Adrenal gland (tissue), 12 donors: ENCODE measurements around the gene B9D2. TPM values are rescaled to one million over a fixed set of nuclear protein-coding genes. Genes with fewer than 3 reads are reported as not detected.
A peak's percentile ranks its signal among the peaks of the same experiment; 100 is the strongest.

Experiments
- DNase-seq, 7 donors: peaks; one replicate each; pipeline ENCODE4 v3.0.0-alpha.2; 2019 to 2020
- H3K27ac ChIP-seq, 5 donors: fragments of 200-600 bp; sonication (generic) in 4 of 5; 1 replicate in 3 of 5; 2 replicates in 2 of 5; pipeline versions ENCODE4 v1.5.1 to v1.8.0; 2016 to 2020; ENCODE audit warnings: mild to moderate bottlenecking in 1 of 5
- H3K27me3 ChIP-seq: fragments of 200-600 bp; 2 replicates; pipeline ENCODE4 v1.8.0; 2021
- H3K36me3 ChIP-seq, 2 donors: fragments of 200-600 bp; replicated peaks in 1 of 2; 1 replicate in 1 of 2; 2 replicates in 1 of 2; pipeline versions ENCODE4 v1.5.1 to v1.8.0; 2018 to 2022
- H3K4me1 ChIP-seq, 2 donors: fragments of 200-600 bp; replicated peaks in 1 of 2; 1 replicate in 1 of 2; 2 replicates in 1 of 2; pipeline versions ENCODE4 v1.5.1 to v1.8.0; 2018 to 2021
- H3K4me3 ChIP-seq, 4 donors: fragments of 200-600 bp; sonication (generic) in 3 of 4; one replicate each; pipeline ENCODE4 v1.5.1; 2016 to 2018
- H3K9me3 ChIP-seq, 3 donors: fragments of 200-600 bp; sonication (generic) in 1 of 3; replicated peaks in 1 of 3; 1 replicate in 2 of 3; 2 replicates in 1 of 3; pipeline versions ENCODE4 v1.5.1 to v1.8.0; 2016 to 2021
- POLR2A ChIP-seq, 2 donors: fragments of 450-650 bp; IDR thresholded peaks; one replicate each; pipeline ENCODE4 v1.6.1; 2017; ENCODE audit warnings: antibody characterized with exemption in 2 of 2, mild to moderate bottlenecking in 2 of 2, moderate library complexity in 1 of 2
- WGBS, 4 donors: extraction: QIAGEN DNeasy Blood & Tissue Kit in 2 of 4; methylation state at CpG; one replicate each; pipeline versions ENCODE4 v1.1.5 to v1.1.7; 2013 to 2017; 5-methylcytosine and 5-hydroxymethylcytosine counted together
- intact Hi-C, 2 donors: fragments of 100-400 bp; cut with DNase I; formaldehyde crosslinking; loops; one replicate each; pipeline versions ENCODE4 v1.14.1 to v1.15.0; 2022 to 2023
- polyA plus RNA-seq, 3 donors: library from polyadenylated mRNA; stranded (reverse); fragments of 200-250 nt in 2 of 3; fragments of 350-450 nt in 1 of 3; fragmentation: Illumina TruSeq in 1 of 3; extraction: RNeasy Lipid Tissue Mini Kit (QIAGEN cat#74804) in 1 of 3; gene quantifications; one replicate each; pipeline ENCODE4 v1.2.3, GENCODE V29; 2013 to 2014
- total RNA-seq, 9 donors: library from RNA; depleted of rRNA in 4 of 9; stranded (reverse); fragments of >200 nt in 4 of 9; fragments of 120-200 nt in 1 of 9; fragmentation: NEBNext Ultra II Directional in 1 of 9; extraction: Animal tissue kit (Norgen Biotek cat#: 25700) in 1 of 9; gene quantifications; one replicate each; pipeline versions ENCODE4 v1.1.0 to v1.2.4, GENCODE V29; 2013 to 2023
- TF ChIP-seq, protein P1 (sequence below), 6 experiments: fragments of 450-650 bp in 4 of 6; fragments of 200-600 bp in 2 of 6; sonication (generic) in 1 of 6; IDR thresholded peaks; 1 replicate in 5 of 6; 2 replicates in 1 of 6; pipeline versions ENCODE4 v1.5.1 to v1.8.0; 2016 to 2021; ENCODE audit warnings: antibody characterized with exemption in 6 of 6, mild to moderate bottlenecking in 2 of 6, moderate library complexity in 1 of 6
- donor health status: healthy with polysubstance abuse.
- donor health status: Bipolar disorder and iron deficiency.
- donor health status: DM: yes; HTN: yes; CAD: no.
- donor health status: DM: no; HTN: no; CAD: no.
- donor health status: DM: no; HTN: no; CAD: no.
- donor health status: DM: yes; HTN: yes; CAD: no.

The B9D2 gene
- total and polyA plus RNA-seq, 12 donors, result 2.7 to 16.8 (median 10.8) TPM

DNA sequence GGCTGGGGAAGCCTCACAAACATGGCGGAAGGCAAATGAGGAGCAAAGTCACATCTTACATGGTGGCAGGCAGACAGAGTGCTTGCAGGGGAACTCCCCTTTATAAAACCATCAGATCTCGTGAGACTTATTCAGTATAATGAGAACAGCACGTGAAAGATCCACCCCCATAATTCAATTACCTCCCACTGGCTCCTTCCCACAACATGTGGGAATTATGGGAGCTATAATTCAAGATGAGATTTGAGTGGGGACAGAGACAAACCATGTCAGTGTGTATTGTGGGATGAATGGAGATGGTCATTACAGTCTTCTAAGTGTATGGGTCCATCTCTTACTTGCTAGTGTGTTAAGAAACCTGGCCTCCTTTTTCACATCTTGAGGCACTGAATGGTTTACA is 38.1 kb upstream of the B9D2 start:
- DNase-seq, result no peak
- Histone ChIP-seq H3K36me3 (no peaks in the 10 kb centered on the region), H3K9me3 (no peaks in the 10 kb centered on the region), H3K27ac (no peak overlapping the region), H3K4me1 (peaks cover 11 to 20% of the 10 kb centered on the region in 2 donors), H3K27me3 (no peaks in the 10 kb centered on the region), H3K4me3 (no peak overlapping the region)
- TF ChIP-seq, protein P1, sequence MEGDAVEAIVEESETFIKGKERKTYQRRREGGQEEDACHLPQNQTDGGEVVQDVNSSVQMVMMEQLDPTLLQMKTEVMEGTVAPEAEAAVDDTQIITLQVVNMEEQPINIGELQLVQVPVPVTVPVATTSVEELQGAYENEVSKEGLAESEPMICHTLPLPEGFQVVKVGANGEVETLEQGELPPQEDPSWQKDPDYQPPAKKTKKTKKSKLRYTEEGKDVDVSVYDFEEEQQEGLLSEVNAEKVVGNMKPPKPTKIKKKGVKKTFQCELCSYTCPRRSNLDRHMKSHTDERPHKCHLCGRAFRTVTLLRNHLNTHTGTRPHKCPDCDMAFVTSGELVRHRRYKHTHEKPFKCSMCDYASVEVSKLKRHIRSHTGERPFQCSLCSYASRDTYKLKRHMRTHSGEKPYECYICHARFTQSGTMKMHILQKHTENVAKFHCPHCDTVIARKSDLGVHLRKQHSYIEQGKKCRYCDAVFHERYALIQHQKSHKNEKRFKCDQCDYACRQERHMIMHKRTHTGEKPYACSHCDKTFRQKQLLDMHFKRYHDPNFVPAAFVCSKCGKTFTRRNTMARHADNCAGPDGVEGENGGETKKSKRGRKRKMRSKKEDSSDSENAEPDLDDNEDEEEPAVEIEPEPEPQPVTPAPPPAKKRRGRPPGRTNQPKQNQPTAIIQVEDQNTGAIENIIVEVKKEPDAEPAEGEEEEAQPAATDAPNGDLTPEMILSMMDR (IDR thresholded peaks at IDR 0.05), result no peak
- TF ChIP-seq POLR2A (IDR thresholded peaks at IDR 0.05), result no peak
- 76 to 90% (median 83%) methylated on average over 3 of the region's 3 CpGs for WGBS, 4 donors
- intact Hi-C loops, result no loop called here

DNA sequence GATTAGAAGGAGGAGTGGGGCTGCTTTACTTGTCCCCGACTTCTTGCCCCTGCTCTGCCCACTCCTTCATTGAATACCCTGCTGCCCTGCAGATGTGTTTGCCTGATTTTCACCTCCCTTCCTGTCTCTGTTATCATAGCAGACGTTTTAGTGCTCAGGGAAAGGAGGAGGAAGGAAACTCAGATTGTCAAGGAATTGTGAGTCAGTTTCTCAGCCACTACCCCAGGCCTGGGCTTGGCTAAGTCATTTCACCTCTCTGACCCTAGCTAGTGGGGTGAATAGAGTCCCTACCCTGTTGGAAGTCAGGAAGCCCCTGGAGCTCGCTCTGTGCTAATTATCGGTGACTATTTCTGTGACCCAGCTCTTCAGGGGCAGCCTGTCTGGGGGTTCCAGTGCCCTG is 37.5 kb upstream of the B9D2 start:
- WGBS, 4 donors, result 64 to 84% (median 76%) methylated on average over 4 of the region's 4 CpGs
- Histone ChIP-seq H3K36me3 (no peaks in the 10 kb centered on the region), H3K27ac (no peak overlapping the region), H3K4me1 (peaks cover 16 to 24% of the 10 kb centered on the region in 2 donors), H3K27me3 (no peaks in the 10 kb centered on the region), H3K4me3 (no peak overlapping the region), H3K9me3 (no peaks in the 10 kb centered on the region)
- TF ChIP-seq, protein P1 (IDR thresholded peaks at IDR 0.05), result no peak
- no peak for TF ChIP-seq POLR2A (IDR thresholded peaks at IDR 0.05)
- intact Hi-C loops, result no loop called here
- no peak for DNase-seq

DNA sequence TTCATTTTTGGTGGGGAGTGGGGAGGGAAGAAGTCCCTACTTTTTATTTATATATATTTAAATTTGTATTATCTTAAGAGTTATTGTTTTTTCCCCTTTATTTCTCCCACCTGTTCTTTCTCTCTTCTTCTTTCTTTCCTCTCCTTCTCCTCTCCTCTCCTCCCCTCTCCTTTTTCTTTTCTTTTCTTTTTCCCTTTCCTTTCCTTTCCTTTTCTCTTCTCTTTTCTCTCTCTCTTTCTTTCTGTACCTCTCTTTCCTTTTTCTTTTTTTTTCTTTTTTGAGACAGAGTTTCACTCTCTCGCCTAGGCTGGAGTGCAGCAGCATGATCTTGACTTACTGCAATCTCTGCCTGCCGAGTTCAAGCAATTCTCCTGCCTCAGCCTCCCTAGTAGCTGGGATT is 35.6 kb upstream of the B9D2 start:
- H3K9me3 ChIP-seq, result no peaks in the 10 kb centered on the region
- H3K36me3 ChIP-seq, result no peaks in the 10 kb centered on the region
- intact Hi-C loops, result no loop called here
- H3K27me3 ChIP-seq, result no peaks in the 10 kb centered on the region
- H3K27ac ChIP-seq, result no peak overlapping the region
- no peak for TF ChIP-seq POLR2A (IDR thresholded peaks at IDR 0.05)
- TF ChIP-seq, protein P1 (IDR thresholded peaks at IDR 0.05), result no peak
- 80 to 94% (median 88%) methylated on average over 2 of the region's 2 CpGs for WGBS, 4 donors
- no peak overlapping the region for H3K4me3 ChIP-seq
- H3K4me1 ChIP-seq, result peaks cover 20 to 26% of the 10 kb centered on the region in 2 donors
- DNase-seq, result no peak

DNA sequence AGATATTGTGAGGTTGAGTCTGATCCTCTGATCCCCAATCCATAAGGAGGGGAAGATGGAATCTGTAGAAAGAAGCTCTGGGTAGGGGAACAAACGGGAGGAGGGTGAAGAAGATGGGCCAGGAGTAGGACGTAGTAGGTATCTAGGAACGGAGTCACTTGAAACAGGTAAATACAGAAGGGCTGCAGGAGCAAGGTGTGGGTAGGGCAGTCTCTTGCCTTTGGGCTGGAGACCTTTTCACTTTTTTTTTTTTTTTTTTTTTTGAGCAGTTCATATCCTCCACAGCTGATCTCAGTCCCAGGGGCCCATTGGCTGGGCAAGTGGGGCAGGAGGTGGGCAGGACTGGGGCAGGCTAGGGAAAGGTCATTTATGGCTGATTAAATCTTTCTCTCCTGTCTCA is 35.1 kb upstream of the B9D2 start:
- intact Hi-C loops, result no loop called here
- Histone ChIP-seq H3K27ac (peak overlapping the region in 1 of 5 donors; percentile 3), H3K27me3 (no peaks in the 10 kb centered on the region), H3K9me3 (no peaks in the 10 kb centered on the region), H3K4me1 (peaks cover 20 to 26% of the 10 kb centered on the region in 2 donors), H3K36me3 (no peaks in the 10 kb centered on the region), H3K4me3 (no peak overlapping the region)
- WGBS, 4 donors, result 56 to 78% (median 73%) methylated on average over 3 of the region's 3 CpGs
- no peak for DNase-seq
- no peak for TF ChIP-seq POLR2A (IDR thresholded peaks at IDR 0.05)
- TF ChIP-seq, protein P1 (IDR thresholded peaks at IDR 0.05), result no peak
